Neural progenitor cell (in vitro differentiated cells): Measurements from ENCODE around the gene RTN4R.

ENCODE experiments used
- CTCF ChIP-seq: fragments of 200-600 bp; sonication (generic); IDR thresholded peaks from 2 replicates; pipeline ENCODE4 v1.5.1; 2017; ENCODE audit warnings: antibody characterized with exemption, mild to moderate bottlenecking
- EZH2 ChIP-seq: fragments of 200-600 bp; sonication (generic); IDR thresholded peaks from 2 replicates; pipeline ENCODE4 v1.6.1; 2017; ENCODE audit warnings: antibody characterized with exemption, mild to moderate bottlenecking, moderate library complexity

- TF ChIP-seq EZH2 (no peak), CTCF (no peak)
Observed at GRCh38 chr22:20272700-20273099, 4.6 kb upstream of the RTN4R start.
